Right lobe of liver (tissue), 4 donors: Measurements from ENCODE around the gene CLCA2.

Experiments
- POLR2A ChIP-seq: fragments of 450-650 bp; IDR thresholded peaks from one replicate; pipeline ENCODE4 v1.6.1; 2017; ENCODE audit warnings: antibody characterized with exemption, mild to moderate bottlenecking
- TF ChIP-seq, protein P1 (sequence below), 4 donors: fragments of 200-600 bp in 3 of 4; fragments of 450-650 bp in 1 of 4; IDR thresholded peaks; one replicate each; pipeline versions ENCODE4 v1.5.1 to v1.8.0; 2016 to 2022; ENCODE audit warnings: antibody characterized with exemption in 4 of 4, mild to moderate bottlenecking in 2 of 4
- donor health status: DM: no; HTN: no; CAD: no.
- donor health status: DM: no; HTN: no; CAD: no.
- donor health status: DM: no; HTN: yes; CAD: no.

DNA sequence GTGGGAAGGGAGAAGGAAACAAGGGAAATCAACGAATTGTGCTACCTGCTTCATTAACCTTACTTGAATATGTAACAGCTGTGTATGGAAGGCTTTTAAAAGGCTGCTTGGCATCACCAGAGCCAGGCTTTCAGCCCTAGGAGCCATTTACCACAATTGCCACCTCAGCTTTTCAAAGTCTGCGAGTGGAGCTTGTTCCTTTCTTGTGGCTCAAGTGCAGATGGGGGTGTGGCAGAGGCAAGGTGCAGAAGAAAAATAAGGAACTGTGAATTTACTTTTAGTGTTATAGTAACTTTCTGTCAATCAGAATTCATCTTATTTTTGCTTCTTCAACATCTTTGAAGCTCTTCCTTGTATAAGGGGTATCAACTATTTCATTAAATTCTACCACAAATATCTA, 17.6 kb downstream of the CLCA2 start:
- TF ChIP-seq, protein P1, sequence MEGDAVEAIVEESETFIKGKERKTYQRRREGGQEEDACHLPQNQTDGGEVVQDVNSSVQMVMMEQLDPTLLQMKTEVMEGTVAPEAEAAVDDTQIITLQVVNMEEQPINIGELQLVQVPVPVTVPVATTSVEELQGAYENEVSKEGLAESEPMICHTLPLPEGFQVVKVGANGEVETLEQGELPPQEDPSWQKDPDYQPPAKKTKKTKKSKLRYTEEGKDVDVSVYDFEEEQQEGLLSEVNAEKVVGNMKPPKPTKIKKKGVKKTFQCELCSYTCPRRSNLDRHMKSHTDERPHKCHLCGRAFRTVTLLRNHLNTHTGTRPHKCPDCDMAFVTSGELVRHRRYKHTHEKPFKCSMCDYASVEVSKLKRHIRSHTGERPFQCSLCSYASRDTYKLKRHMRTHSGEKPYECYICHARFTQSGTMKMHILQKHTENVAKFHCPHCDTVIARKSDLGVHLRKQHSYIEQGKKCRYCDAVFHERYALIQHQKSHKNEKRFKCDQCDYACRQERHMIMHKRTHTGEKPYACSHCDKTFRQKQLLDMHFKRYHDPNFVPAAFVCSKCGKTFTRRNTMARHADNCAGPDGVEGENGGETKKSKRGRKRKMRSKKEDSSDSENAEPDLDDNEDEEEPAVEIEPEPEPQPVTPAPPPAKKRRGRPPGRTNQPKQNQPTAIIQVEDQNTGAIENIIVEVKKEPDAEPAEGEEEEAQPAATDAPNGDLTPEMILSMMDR (IDR thresholded peaks at IDR 0.05): no peak
- no peak for TF ChIP-seq POLR2A
